ENCODE measurements around the gene IRGQ.

DNA sequence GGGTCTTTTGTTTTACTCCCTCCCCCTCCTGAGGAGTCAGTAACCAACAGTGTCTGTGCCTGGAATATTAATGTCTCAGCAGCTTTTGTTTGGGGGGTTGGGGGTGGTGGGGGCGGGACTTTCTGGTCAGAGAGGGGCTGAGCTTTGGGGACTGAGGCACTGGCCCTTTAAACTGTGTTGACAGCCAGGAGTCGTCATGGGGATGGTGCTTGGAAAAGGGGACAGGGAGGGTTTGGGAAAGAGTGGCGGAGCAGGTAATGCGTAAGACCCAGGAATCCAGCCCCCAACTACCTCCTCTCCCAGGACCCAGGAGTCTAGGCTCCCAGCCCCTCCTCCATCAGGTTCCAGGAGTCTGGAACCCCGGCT is 38.6 kb upstream of the IRGQ start:
- TF ChIP-seq EZH2 (IDR thresholded peaks at IDR 0.05; ENCODE audit: borderline replicate concordance) = no peak
- no peak for TF ChIP-seq CTCF (IDR thresholded peaks at IDR 0.05; ENCODE audit: poor library complexity)
